ENCODE results near the gene ATP1B3. TPM values are rescaled to one million over a fixed set of nuclear protein-coding genes. Genes with fewer than 3 reads are reported as not detected.

The ATP1B3 gene
- total and polyA plus RNA-seq, 2 experiments from 2014 or later, result 123 to 316 TPM

DNA sequence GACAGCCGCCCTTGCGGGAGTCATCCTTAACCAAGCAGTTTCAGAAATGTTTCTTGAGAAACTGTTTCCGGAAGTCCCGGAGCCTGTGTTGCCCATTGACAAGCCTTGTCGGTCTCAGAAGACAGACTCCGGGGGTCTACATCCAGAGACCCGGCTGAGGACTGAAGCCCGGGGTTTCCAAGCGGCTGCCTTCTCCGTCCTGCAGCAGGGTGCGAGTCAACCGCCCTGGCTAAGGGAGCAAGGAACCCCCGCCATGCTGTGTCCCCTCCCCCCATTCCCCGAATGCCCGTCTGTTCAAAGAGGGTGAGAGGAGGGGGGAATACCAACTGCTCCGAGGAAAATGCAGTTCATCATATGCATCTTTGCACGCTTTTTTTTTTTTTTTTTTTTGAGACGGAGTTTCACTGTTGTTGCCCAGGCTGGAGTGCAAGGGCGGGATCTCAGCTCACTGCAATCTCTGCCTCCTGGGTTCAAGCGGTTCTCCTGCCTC, 61.6 kb downstream of the ATP1B3 start:
- no peak overlapping the region for H3K4me2 ChIP-seq
- H3K4me3 ChIP-seq, result no peak overlapping the region
- WGBS (ENCODE audit: low lambda C conversion rate, missing lambda C conversion rate), result 90% methylated on average over 20 of the region's 20 CpGs

DNA sequence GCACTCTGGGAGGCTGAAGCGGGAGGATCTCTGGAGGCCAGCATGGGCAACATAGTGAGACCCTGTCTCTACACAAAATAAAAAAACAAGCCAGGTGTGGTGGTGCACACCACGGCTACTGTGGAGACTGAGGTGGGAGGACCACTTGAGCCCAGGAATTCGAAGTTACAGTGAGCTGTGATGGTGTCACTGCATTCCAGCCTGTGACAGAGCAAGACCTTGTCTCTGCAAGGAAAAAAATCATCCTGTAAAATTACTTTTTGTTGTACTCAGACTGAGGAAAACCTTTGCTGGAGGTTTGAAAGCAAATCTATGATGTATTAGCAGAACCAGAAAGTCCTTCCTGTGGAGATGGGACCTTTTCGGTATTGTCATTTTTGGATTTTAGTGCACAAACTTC, 63.3 kb downstream of the ATP1B3 start:
- Histone ChIP-seq H3K4me3 (no peak overlapping the region), H3K27me3 (no peaks in the 10 kb centered on the region), H3K36me3 (replicated peaks; ENCODE audit: insufficient read depth, low read depth) (no peaks in the 10 kb centered on the region), H3K9me3 (ENCODE audit: low read depth) (no peaks in the 10 kb centered on the region), H3K4me2 (peak overlapping the region; percentile 1), H3K27ac (peak overlapping the region; percentile 78), H2AFZ (no peak overlapping the region), H3K4me1 (ENCODE audit: insufficient read depth) (peaks cover 17% of the 10 kb centered on the region), H3K79me2 (no peaks in the 10 kb centered on the region), H4K20me1 (ENCODE audit: insufficient read depth, poor library complexity, severe bottlenecking) (no peaks in the 10 kb centered on the region), H3K9me2 (replicated peaks; ENCODE audit: insufficient read depth) (no peaks in the 10 kb centered on the region)
- no peak for DNase-seq (ENCODE audit: low spot score)
- 80% methylated on average over 4 of the region's 4 CpGs for WGBS (ENCODE audit: low lambda C conversion rate, missing lambda C conversion rate)
- TF ChIP-seq EZH2 (IDR thresholded peaks at IDR 0.05; ENCODE audit: borderline replicate concordance) (no peak), EZH2phosphoT487 (IDR thresholded peaks at IDR 0.05; ENCODE audit: low read depth, severe bottlenecking, unreplicated experiment) (no peak)
- TF ChIP-seq, protein P1, sequence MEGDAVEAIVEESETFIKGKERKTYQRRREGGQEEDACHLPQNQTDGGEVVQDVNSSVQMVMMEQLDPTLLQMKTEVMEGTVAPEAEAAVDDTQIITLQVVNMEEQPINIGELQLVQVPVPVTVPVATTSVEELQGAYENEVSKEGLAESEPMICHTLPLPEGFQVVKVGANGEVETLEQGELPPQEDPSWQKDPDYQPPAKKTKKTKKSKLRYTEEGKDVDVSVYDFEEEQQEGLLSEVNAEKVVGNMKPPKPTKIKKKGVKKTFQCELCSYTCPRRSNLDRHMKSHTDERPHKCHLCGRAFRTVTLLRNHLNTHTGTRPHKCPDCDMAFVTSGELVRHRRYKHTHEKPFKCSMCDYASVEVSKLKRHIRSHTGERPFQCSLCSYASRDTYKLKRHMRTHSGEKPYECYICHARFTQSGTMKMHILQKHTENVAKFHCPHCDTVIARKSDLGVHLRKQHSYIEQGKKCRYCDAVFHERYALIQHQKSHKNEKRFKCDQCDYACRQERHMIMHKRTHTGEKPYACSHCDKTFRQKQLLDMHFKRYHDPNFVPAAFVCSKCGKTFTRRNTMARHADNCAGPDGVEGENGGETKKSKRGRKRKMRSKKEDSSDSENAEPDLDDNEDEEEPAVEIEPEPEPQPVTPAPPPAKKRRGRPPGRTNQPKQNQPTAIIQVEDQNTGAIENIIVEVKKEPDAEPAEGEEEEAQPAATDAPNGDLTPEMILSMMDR (IDR thresholded peaks at IDR 0.05; ENCODE audit: poor library complexity), result no peak

More for the DNA sequence above, 61.6 kb downstream of the ATP1B3 start:
- no peaks in the 10 kb centered on the region for H3K9me3 ChIP-seq (ENCODE audit: low read depth)
- H3K79me2 ChIP-seq, result no peaks in the 10 kb centered on the region
- DNase-seq (ENCODE audit: low spot score), result no peak
- H3K4me1 ChIP-seq (ENCODE audit: insufficient read depth), result peaks cover 17% of the 10 kb centered on the region
- H3K9me2 ChIP-seq (replicated peaks; ENCODE audit: insufficient read depth), result no peaks in the 10 kb centered on the region
- no peaks in the 10 kb centered on the region for H4K20me1 ChIP-seq (ENCODE audit: insufficient read depth, poor library complexity, severe bottlenecking)
- no peaks in the 10 kb centered on the region for H3K27me3 ChIP-seq
- H2AFZ ChIP-seq, result no peak overlapping the region
- TF ChIP-seq EZH2 (IDR thresholded peaks at IDR 0.05; ENCODE audit: borderline replicate concordance) (no peak), EZH2phosphoT487 (IDR thresholded peaks at IDR 0.05; ENCODE audit: low read depth, severe bottlenecking, unreplicated experiment) (no peak)
- TF ChIP-seq, protein P1 (IDR thresholded peaks at IDR 0.05; ENCODE audit: poor library complexity), result no peak
- H3K36me3 ChIP-seq (replicated peaks; ENCODE audit: insufficient read depth, low read depth), result no peaks in the 10 kb centered on the region
- peak overlapping the region; percentile 7 for H3K27ac ChIP-seq

DNA sequence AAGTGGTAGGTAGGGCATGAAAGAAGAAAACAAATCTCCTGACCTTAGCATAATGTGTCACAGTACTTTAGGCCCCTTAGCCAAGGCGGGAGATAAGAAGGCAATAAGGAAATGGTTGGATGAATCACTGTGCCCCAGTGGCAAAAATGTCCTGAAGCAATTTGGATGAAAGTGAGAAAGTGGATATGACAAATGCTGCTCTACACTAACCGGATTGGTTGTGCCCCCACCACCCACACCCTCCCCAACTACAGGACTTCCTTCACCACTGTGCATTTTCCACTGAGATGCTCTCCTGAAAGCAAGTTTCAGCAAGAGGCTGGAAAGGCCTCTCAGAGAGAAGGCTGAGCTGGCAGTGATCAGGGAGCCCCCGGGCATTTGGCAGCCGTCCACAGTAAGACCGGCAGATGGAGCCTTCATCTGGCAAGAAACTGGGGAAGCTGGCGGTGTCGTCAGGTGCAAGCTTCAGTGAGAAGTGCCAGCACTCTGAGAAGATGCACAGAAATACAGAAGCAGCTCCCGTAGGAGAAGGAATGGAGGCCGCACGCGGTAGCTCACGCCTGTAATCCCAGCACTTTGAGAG, 63.8 kb downstream of the ATP1B3 start:
- Histone ChIP-seq H3K4me2 (peak overlapping the region; percentile 1), H3K4me1 (ENCODE audit: insufficient read depth) (peaks cover 17% of the 10 kb centered on the region), H3K4me3 (no peak overlapping the region), H3K9me2 (replicated peaks; ENCODE audit: insufficient read depth) (no peaks in the 10 kb centered on the region), H4K20me1 (ENCODE audit: insufficient read depth, poor library complexity, severe bottlenecking) (no peaks in the 10 kb centered on the region), H3K27me3 (no peaks in the 10 kb centered on the region), H3K9me3 (ENCODE audit: low read depth) (no peaks in the 10 kb centered on the region), H3K79me2 (no peaks in the 10 kb centered on the region), H3K27ac (peak overlapping the region; percentile 78), H2AFZ (no peak overlapping the region), H3K36me3 (replicated peaks; ENCODE audit: insufficient read depth, low read depth) (no peaks in the 10 kb centered on the region)
- DNase-seq (ENCODE audit: low spot score), result peak; percentile 62
- 56% methylated on average over 12 of the region's 12 CpGs for WGBS (ENCODE audit: low lambda C conversion rate, missing lambda C conversion rate)
- TF ChIP-seq EZH2phosphoT487 (IDR thresholded peaks at IDR 0.05; ENCODE audit: low read depth, severe bottlenecking, unreplicated experiment), result no peak
- TF ChIP-seq, protein P1 (IDR thresholded peaks at IDR 0.05; ENCODE audit: poor library complexity), result peak; percentile 10

Data from hepatocyte (in vitro differentiated cells).